Keratinocyte (primary cell): ENCODE measurements around the gene DDX50. TPM values are rescaled to one million over a fixed set of nuclear protein-coding genes. Genes with fewer than 3 reads are reported as not detected.
"Not testable (repeated sequence)": the region's sequence is repeated elsewhere in the genome, so short reads cannot be mapped to it uniquely, and the experiment has no call there.

Source experiments
- DNase-seq: peaks from one replicate; pipeline ENCODE4 v3.0.0-alpha.2; 2011; ENCODE audit warnings: low read depth, missing footprints, low spot score
- FAIRE-seq: peaks from 2 replicates; lab custom pipeline; 2011; peaks lifted over from hg19 to GRCh38; lab: Jason Lieb, UNC
- H2AFZ ChIP-seq: 2 replicates; pipeline ENCODE4 v1.6.0; 2012; ENCODE audit warnings: low read length, control low read depth, inconsistent platforms; ENCODE audit not compliant: control insufficient read depth
- H3K27ac ChIP-seq: 2 replicates; pipeline ENCODE4 v1.5.1; 2011; ENCODE audit warnings: low read length; ENCODE audit not compliant: control insufficient read depth, insufficient read depth
- H3K27me3 ChIP-seq: 3 replicates; pipeline ENCODE4 v1.6.0; 2011; ENCODE audit warnings: low read length; ENCODE audit not compliant: control insufficient read depth, insufficient read depth; ENCODE audit errors: extremely low read depth
- H3K36me3 ChIP-seq, 2 experiments: 2 replicates in 1 of 2; 3 replicates in 1 of 2; pipeline ENCODE4 v1.5.1; 2011; ENCODE audit warnings: low read length in 2 of 2, mild to moderate bottlenecking in 1 of 2; ENCODE audit not compliant: control insufficient read depth in 2 of 2, insufficient read depth in 2 of 2; ENCODE audit errors: extremely low read depth in 1 of 2
- H3K4me1 ChIP-seq: 3 replicates; pipeline ENCODE4 v1.5.1; 2011; ENCODE audit warnings: low read length; ENCODE audit not compliant: control insufficient read depth, insufficient read depth; ENCODE audit errors: extremely low read depth
- H3K4me2 ChIP-seq: 3 replicates; pipeline ENCODE4 v1.6.0; 2011; ENCODE audit warnings: low read depth, low read length; ENCODE audit not compliant: control insufficient read depth, insufficient read depth; ENCODE audit errors: extremely low read depth
- H3K4me3 ChIP-seq, 3 experiments: fragments of 200-600 bp in 1 of 3; sonication (generic) in 1 of 3; 2 replicates in 2 of 3; 3 replicates in 1 of 3; pipeline ENCODE4 v1.5.1; 2011 to 2016; ENCODE audit warnings: low read length in 3 of 3, mild to moderate bottlenecking in 3 of 3, control low read depth in 2 of 3, inconsistent platforms in 1 of 3, low read depth in 1 of 3, mixed read lengths in 1 of 3, mixed run types in 1 of 3, moderate library complexity in 1 of 3; ENCODE audit not compliant: control insufficient read depth in 2 of 3, insufficient read depth in 2 of 3; ENCODE audit errors: extremely low read depth in 1 of 3
- H3K79me2 ChIP-seq: 2 replicates; pipeline ENCODE4 v1.6.0; 2012; ENCODE audit warnings: low read length; ENCODE audit not compliant: control insufficient read depth, insufficient read depth
- H3K9ac ChIP-seq: 3 replicates; pipeline ENCODE4 v1.6.0; 2011; ENCODE audit warnings: low read length; ENCODE audit not compliant: control insufficient read depth, insufficient read depth; ENCODE audit errors: extremely low read depth
- H3K9me1 ChIP-seq: 3 replicates; pipeline ENCODE4 v1.6.0; 2011; ENCODE audit warnings: low read length; ENCODE audit not compliant: control insufficient read depth, insufficient read depth; ENCODE audit errors: extremely low read depth
- H3K9me3 ChIP-seq: 2 replicates; pipeline ENCODE4 v1.5.1; 2012; ENCODE audit warnings: low read depth, low read length; ENCODE audit not compliant: control insufficient read depth
- H4K20me1 ChIP-seq: 3 replicates; pipeline ENCODE4 v1.6.0; 2011; ENCODE audit warnings: low read length; ENCODE audit not compliant: control insufficient read depth, insufficient read depth; ENCODE audit errors: extremely low read depth
- EZH2 ChIP-seq: IDR thresholded peaks from one replicate; pipeline ENCODE4 v1.6.1; 2012; ENCODE audit warnings: inconsistent platforms, mild to moderate bottlenecking, low read length, moderate library complexity
- dilution Hi-C: fragments of 300-500 bp; cut with MboI; formaldehyde crosslinking; loops from one replicate; pipeline ENCODE4 v1.7.0; 2020; ENCODE audit warnings: low sequenced_read_pairs; ENCODE audit not compliant: extremely low pct_ligation_motif_present
- polyA plus RNA-seq, 5 experiments: library from polyadenylated mRNA; depleted of rRNA in 3 of 5; stranded (reverse) in 3 of 5; stranded (forward) in 1 of 5; unstranded in 1 of 5; fragments of >200 nt; gene quantifications; 1 replicate in 1 of 5; 2 replicates in 3 of 5; 3 replicates in 1 of 5; pipeline versions ENCODE4 v1.2.1 to v1.2.3, GENCODE V29; 2011 to 2012; ENCODE audit warnings: missing spikeins in 2 of 5, low read depth in 1 of 5, low replicate concordance in 1 of 5
- TF ChIP-seq, protein P1 (sequence below), 3 experiments: IDR thresholded peaks in 1 of 3; conservative IDR thresholded peaks in 1 of 3; optimal IDR thresholded peaks in 1 of 3; 2 replicates in 2 of 3; 3 replicates in 1 of 3; pipeline versions ENCODE3 to v1.5.1; 2011; ENCODE audit warnings: low read length in 3 of 3, mild to moderate bottlenecking in 3 of 3, moderate library complexity in 2 of 3, control low read depth in 1 of 3, inconsistent platforms in 1 of 3; ENCODE audit not compliant: insufficient read depth in 2 of 3; ENCODE audit errors: extremely low read depth in 1 of 3

Gene DDX50
- polyA plus RNA-seq, 1 donor (not counting 4 experiments of a cell fraction or from before 2014, with no cell fraction given): 40.6 TPM

DNA sequence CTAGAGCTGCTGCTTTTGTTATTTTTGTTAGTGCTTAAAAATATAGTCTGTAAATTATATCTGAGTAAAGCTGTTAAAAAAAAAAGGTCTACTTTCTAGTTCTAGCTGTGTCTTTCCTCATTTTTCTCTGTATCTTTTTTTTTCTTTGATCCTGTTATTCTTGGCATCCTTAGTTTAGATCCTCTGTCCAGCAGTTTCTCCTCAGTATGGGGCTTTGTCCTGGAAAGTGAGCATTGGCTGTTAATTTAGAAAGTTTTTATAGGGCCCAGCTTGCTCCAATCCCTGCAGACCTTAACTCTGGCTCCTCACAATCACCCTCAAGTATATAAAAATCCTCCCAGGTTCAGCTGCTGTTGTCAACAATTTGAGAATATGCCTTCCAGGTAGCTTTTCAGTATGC, 23.5 kb downstream of the DDX50 start:
- H3K79me2 ChIP-seq: peaks cover 12% of the 10 kb centered on the region
- H2AFZ ChIP-seq: no peak overlapping the region
- no peaks in the 10 kb centered on the region for H3K9me1 ChIP-seq
- FAIRE-seq: no peak
- no peaks in the 10 kb centered on the region for H3K27me3 ChIP-seq
- no peaks in the 10 kb centered on the region for H4K20me1 ChIP-seq
- no peak overlapping the region for H3K9ac ChIP-seq
- H3K27ac ChIP-seq: no peak overlapping the region
- dilution Hi-C loops: no loop called here
- H3K9me3 ChIP-seq: no peaks in the 10 kb centered on the region
- DNase-seq: no peak
- H3K36me3 ChIP-seq: peaks cover 7 to 14% of the 10 kb centered on the region in 2 experiments
- H3K4me2 ChIP-seq: no peak overlapping the region
- no peak overlapping the region for H3K4me3 ChIP-seq
- no peaks in the 10 kb centered on the region for H3K4me1 ChIP-seq
- TF ChIP-seq, protein P1, sequence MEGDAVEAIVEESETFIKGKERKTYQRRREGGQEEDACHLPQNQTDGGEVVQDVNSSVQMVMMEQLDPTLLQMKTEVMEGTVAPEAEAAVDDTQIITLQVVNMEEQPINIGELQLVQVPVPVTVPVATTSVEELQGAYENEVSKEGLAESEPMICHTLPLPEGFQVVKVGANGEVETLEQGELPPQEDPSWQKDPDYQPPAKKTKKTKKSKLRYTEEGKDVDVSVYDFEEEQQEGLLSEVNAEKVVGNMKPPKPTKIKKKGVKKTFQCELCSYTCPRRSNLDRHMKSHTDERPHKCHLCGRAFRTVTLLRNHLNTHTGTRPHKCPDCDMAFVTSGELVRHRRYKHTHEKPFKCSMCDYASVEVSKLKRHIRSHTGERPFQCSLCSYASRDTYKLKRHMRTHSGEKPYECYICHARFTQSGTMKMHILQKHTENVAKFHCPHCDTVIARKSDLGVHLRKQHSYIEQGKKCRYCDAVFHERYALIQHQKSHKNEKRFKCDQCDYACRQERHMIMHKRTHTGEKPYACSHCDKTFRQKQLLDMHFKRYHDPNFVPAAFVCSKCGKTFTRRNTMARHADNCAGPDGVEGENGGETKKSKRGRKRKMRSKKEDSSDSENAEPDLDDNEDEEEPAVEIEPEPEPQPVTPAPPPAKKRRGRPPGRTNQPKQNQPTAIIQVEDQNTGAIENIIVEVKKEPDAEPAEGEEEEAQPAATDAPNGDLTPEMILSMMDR (optimal IDR thresholded peaks at IDR 0.05 in 1 of 3, IDR thresholded peaks at IDR 0.05 in 1 of 3, conservative IDR thresholded peaks at IDR 0.05 in 1 of 3; ENCODE audit: extremely low read depth in 1 of 3, insufficient read depth in 2 of 3, low read length in 3 of 3): no peak
- no peak for TF ChIP-seq EZH2

DNA sequence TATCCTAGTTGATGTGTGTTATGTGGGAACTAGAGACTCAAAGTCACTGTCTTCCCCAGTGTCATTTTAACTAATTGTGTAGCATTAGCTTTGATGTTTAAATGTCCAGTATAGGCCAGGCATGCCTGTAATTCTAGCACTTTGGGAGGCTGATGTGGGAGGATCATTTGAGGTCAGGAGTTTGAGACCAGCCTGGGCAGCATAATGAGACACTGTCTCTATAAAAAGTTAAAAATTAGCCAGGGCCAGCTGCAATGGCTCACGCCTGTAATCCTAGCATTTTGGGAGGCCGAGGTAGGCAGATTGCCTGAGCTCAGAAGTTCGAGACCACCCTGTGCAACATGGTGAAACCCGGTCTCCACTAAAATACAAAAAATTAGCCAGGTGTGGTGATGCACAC, 24.4 kb downstream of the DDX50 start:
- Histone ChIP-seq H3K9me1 (no peaks in the 10 kb centered on the region), H2AFZ (no peak overlapping the region), H4K20me1 (no peaks in the 10 kb centered on the region), H3K27me3 (no peaks in the 10 kb centered on the region), H3K4me1 (no peaks in the 10 kb centered on the region), H3K9me3 (no peaks in the 10 kb centered on the region), H3K27ac (no peak overlapping the region), H3K4me2 (no peak overlapping the region), H3K4me3 (no peak overlapping the region), H3K36me3 (peaks cover 4 to 14% of the 10 kb centered on the region in 2 experiments), H3K9ac (no peak overlapping the region), H3K79me2 (peaks cover 12% of the 10 kb centered on the region)
- FAIRE-seq (no peak), DNase-seq (no peak)
- dilution Hi-C loops: no loop called here
- TF ChIP-seq EZH2: no peak
- TF ChIP-seq, protein P1 (optimal IDR thresholded peaks at IDR 0.05 in 1 of 3, IDR thresholded peaks at IDR 0.05 in 1 of 3, conservative IDR thresholded peaks at IDR 0.05 in 1 of 3; ENCODE audit: extremely low read depth in 1 of 3, insufficient read depth in 2 of 3, low read length in 3 of 3): no peak

DNA sequence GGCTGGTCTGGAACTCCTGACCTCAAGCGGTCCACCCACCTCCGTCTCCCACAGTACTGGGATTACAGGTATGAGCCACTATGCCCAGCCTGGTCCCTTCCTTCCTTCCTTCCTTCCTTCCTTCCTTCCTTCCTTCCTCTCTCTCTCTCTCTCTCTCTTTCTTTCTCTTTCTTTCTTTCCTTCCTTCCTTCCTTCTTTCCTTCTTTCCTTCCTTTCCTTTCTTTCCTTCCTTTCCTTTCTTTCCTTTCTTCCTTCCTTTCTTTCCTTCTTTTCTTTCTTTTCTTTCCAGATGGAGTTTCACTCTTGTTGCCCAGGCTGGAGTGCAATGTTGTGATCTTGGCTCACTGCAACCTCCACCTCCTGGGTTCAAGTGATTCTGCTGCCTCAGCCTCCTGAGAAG, 28.0 kb downstream of the DDX50 start:
- H3K4me2 ChIP-seq, H3K9me1 ChIP-seq, H4K20me1 ChIP-seq, H3K4me3 ChIP-seq, H3K9ac ChIP-seq, H3K9me3 ChIP-seq, H3K36me3 ChIP-seq, dilution Hi-C loops, H3K4me1 ChIP-seq, H3K27ac ChIP-seq, H3K27me3 ChIP-seq, DNase-seq, FAIRE-seq, H2AFZ ChIP-seq: not testable (repeated sequence)
- peaks cover 12% of the 10 kb centered on the region for H3K79me2 ChIP-seq

DNA sequence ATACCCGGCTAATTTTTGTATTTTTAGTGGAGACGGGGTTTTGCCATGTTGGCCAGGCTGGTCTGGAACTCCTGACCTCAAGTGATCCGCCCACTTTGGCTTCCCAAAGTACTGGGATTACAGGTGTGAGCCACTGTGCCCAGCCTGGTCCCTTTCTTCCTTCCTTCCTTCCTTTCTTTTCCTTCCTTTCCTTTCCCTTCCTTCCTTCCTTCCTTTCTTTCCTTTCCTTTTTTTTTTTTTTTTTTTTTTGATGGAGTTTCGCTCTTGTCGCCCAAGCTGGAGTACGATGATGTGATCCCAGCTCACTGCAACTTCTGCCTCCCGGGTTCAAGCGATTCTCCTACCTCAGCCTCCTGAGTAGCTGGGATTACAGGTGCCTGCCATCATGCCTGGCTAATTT, 28.8 kb downstream of the DDX50 start:
- H2AFZ ChIP-seq, FAIRE-seq, DNase-seq, H3K4me2 ChIP-seq, H3K4me1 ChIP-seq, H3K4me3 ChIP-seq, H3K27ac ChIP-seq, H3K9ac ChIP-seq, H3K36me3 ChIP-seq, H3K9me3 ChIP-seq, H3K9me1 ChIP-seq, dilution Hi-C loops, H3K27me3 ChIP-seq, H4K20me1 ChIP-seq: not testable (repeated sequence)
- peaks cover 11% of the 10 kb centered on the region for H3K79me2 ChIP-seq
